DOHH2 (cell line): Measurements from ENCODE around the gene LRRC3C.

Experiments
- H3F3A ChIP-seq: fragments of 200-600 bp; sonication (generic), shearing (Covaris generic); 2 replicates; pipeline ENCODE4 v1.6.0; 2016; ENCODE audit warnings: antibody characterized with exemption, mild to moderate bottlenecking; ENCODE audit not compliant: control insufficient read depth, insufficient read depth
- H3K27ac ChIP-seq: fragments of 200-600 bp; sonication (generic); 2 replicates; pipeline ENCODE4 v1.5.1; 2014; ENCODE audit warnings: low read depth, mild to moderate bottlenecking, low read length, moderate library complexity
- H3K27me3 ChIP-seq: fragments of 200-600 bp; sonication (generic); 2 replicates; pipeline ENCODE4 v1.6.1; 2014; ENCODE audit warnings: mild to moderate bottlenecking, low read length, mixed read lengths; ENCODE audit not compliant: control insufficient read depth
- H3K36me3 ChIP-seq: fragments of 200-600 bp; sonication (generic); 2 replicates; pipeline ENCODE4 v1.6.1; 2014; ENCODE audit warnings: mild to moderate bottlenecking, low read length, moderate library complexity, mixed read lengths; ENCODE audit not compliant: control insufficient read depth
- H3K4me1 ChIP-seq: fragments of 200-600 bp; sonication (generic); 2 replicates; pipeline ENCODE4 v1.6.1; 2014; ENCODE audit warnings: mild to moderate bottlenecking, low read length, mixed read lengths; ENCODE audit not compliant: control insufficient read depth
- H3K4me2 ChIP-seq: fragments of 200-600 bp; sonication (generic); 2 replicates; pipeline ENCODE4 v1.6.0; 2014; ENCODE audit warnings: mild to moderate bottlenecking, low read length, moderate library complexity
- H3K4me3 ChIP-seq: fragments of 200-600 bp; sonication (generic); 2 replicates; pipeline ENCODE4 v1.5.1; 2014; ENCODE audit warnings: mild to moderate bottlenecking, low read length, mixed read lengths
- H3K79me2 ChIP-seq: fragments of 200-600 bp; sonication (generic); 2 replicates; pipeline ENCODE4 v1.6.1; 2014; ENCODE audit warnings: mild to moderate bottlenecking, low read length, mixed read lengths; ENCODE audit not compliant: control insufficient read depth
- H3K9me2 ChIP-seq: fragments of 200-600 bp; sonication (generic); replicated peaks from 2 replicates; pipeline ENCODE4 v1.6.1; 2014; ENCODE audit warnings: mild to moderate bottlenecking, low read length, mixed read lengths; ENCODE audit not compliant: control insufficient read depth
- H3K9me3 ChIP-seq: fragments of 200-600 bp; sonication (generic); 2 replicates; pipeline ENCODE4 v1.6.1; 2014; ENCODE audit warnings: antibody characterized with exemption, low read length, mixed read lengths; ENCODE audit not compliant: control insufficient read depth, insufficient read depth
- H4K20me1 ChIP-seq: fragments of 200-600 bp; sonication (generic); 2 replicates; pipeline ENCODE4 v1.6.0; 2014; ENCODE audit warnings: low read depth, mild to moderate bottlenecking, antibody characterized with exemption, low read length, moderate library complexity; ENCODE audit not compliant: control insufficient read depth, insufficient read depth
- EZH2phosphoT487 ChIP-seq: fragments of 200-600 bp; sonication (generic); IDR thresholded peaks from 2 replicates; pipeline ENCODE4 v1.6.1; 2017; ENCODE audit warnings: borderline replicate concordance, mild to moderate bottlenecking, antibody characterized with exemption, low read length, moderate library complexity, mixed read lengths
- TF ChIP-seq, protein P1 (sequence below): fragments of 200-600 bp; sonication (generic); IDR thresholded peaks from one replicate; pipeline ENCODE4 v1.5.1; 2014; ENCODE audit warnings: antibody characterized with exemption, mild to moderate bottlenecking, low read depth, low read length; ENCODE audit not compliant: poor library complexity, severe bottlenecking

LRRC3C gene

DNA sequence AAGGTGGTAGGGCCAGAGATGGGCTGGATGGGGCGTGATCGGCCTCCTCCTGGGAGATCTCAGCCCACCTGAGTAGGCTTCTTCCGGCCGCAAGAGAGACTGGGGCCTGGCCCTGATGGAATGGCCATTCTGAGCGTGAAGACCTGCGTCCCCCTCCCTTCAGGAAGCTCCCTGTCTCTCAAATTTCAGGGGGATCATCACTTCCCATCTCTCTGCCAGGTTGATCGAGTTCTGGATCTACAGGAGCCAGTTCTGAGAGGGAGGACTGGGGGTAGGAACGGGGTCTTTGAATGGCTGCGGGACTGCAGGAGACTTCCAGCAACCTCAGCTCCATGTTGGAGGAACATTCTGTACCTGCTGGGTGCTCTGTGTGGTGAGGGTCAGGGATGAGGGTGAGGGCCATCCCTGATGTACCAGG is 25.9 kb downstream of the LRRC3C start:
- Histone ChIP-seq H3K36me3 (no peaks in the 10 kb centered on the region), H3K27ac (peak overlapping the region; percentile 17; the same call in 1 of the 2 replicates), H3K4me2 (peak overlapping the region; percentile 98), H3F3A (peaks cover 4% of the 10 kb centered on the region; the same call in 1 of the 2 replicates), H3K4me3 (peak overlapping the region; percentile 86), H4K20me1 (no peaks in the 10 kb centered on the region), H3K9me3 (no peaks in the 10 kb centered on the region), H3K9me2 (no peaks in the 10 kb centered on the region), H3K79me2 (no peaks in the 10 kb centered on the region), H3K27me3 (peaks cover 5% of the 10 kb centered on the region), H3K4me1 (peaks cover 20% of the 10 kb centered on the region)
- no peak for TF ChIP-seq EZH2phosphoT487
- TF ChIP-seq, protein P1, sequence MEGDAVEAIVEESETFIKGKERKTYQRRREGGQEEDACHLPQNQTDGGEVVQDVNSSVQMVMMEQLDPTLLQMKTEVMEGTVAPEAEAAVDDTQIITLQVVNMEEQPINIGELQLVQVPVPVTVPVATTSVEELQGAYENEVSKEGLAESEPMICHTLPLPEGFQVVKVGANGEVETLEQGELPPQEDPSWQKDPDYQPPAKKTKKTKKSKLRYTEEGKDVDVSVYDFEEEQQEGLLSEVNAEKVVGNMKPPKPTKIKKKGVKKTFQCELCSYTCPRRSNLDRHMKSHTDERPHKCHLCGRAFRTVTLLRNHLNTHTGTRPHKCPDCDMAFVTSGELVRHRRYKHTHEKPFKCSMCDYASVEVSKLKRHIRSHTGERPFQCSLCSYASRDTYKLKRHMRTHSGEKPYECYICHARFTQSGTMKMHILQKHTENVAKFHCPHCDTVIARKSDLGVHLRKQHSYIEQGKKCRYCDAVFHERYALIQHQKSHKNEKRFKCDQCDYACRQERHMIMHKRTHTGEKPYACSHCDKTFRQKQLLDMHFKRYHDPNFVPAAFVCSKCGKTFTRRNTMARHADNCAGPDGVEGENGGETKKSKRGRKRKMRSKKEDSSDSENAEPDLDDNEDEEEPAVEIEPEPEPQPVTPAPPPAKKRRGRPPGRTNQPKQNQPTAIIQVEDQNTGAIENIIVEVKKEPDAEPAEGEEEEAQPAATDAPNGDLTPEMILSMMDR: no peak

DNA sequence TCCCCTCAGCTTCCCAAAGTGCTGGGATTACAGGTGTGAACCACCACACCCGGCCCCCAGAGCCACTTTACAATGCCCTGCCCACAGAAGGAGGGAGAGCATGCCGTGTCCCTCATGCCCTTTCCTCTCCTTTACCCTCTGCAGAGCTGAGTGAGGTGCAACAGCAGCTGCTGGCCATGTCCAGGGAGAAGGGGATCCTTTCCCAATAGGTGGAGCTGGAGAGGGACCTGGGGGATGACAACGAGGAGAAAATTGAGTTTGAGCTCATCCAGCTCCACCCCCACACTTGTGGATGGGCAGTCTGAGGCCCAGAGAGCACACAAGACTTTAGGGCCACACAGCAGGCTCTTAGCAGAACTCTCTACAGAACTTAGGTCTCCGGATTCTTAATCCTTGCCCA is 27.3 kb downstream of the LRRC3C start:
- H3K4me2 ChIP-seq: no peak overlapping the region
- H4K20me1 ChIP-seq: no peaks in the 10 kb centered on the region
- H3K27me3 ChIP-seq: peaks cover 5% of the 10 kb centered on the region
- TF ChIP-seq, protein P1: no peak
- no peak for TF ChIP-seq EZH2phosphoT487
- H3K79me2 ChIP-seq: no peaks in the 10 kb centered on the region
- H3K36me3 ChIP-seq: no peaks in the 10 kb centered on the region
- H3K9me3 ChIP-seq: no peaks in the 10 kb centered on the region
- no peak overlapping the region for H3K27ac ChIP-seq
- H3F3A ChIP-seq: peaks cover 4% of the 10 kb centered on the region; the same call in 1 of the 2 replicates
- H3K4me1 ChIP-seq: peaks cover 25% of the 10 kb centered on the region
- no peak overlapping the region for H3K4me3 ChIP-seq
- no peaks in the 10 kb centered on the region for H3K9me2 ChIP-seq

DNA sequence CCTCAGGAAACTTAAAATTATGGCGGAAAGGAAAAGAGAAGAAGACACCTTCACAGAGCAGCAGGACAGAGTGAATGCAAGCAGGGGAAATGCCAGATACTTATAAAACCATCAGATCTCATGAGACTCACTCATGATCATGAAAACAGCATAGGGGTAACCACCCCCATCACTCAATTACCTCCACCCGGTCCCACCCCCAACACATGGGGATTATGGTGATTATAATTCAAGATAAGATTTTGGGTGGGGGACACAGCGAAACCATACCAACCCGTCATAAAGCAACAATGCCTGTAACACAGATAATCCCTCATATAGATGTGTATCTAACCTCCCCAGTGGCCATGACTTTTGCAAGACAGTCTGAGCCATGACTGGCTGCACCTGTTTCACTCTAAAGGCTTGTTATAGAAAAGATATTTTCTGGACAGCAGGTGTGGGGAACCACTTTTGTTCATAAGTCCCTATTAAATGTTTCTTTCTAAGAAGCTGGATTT is 28.2 kb downstream of the LRRC3C start:
- peaks cover 25% of the 10 kb centered on the region for H3K4me1 ChIP-seq
- H3K27ac ChIP-seq: no peak overlapping the region
- H3K4me2 ChIP-seq: no peak overlapping the region
- peaks cover 4% of the 10 kb centered on the region; the same call in 1 of the 2 replicates for H3F3A ChIP-seq
- no peaks in the 10 kb centered on the region for H3K9me3 ChIP-seq
- H3K9me2 ChIP-seq: no peaks in the 10 kb centered on the region
- no peaks in the 10 kb centered on the region for H3K36me3 ChIP-seq
- TF ChIP-seq, protein P1: no peak
- TF ChIP-seq EZH2phosphoT487: no peak
- no peak overlapping the region for H3K4me3 ChIP-seq
- H4K20me1 ChIP-seq: no peaks in the 10 kb centered on the region
- no peaks in the 10 kb centered on the region for H3K79me2 ChIP-seq
- H3K27me3 ChIP-seq: peaks cover 5% of the 10 kb centered on the region
